MV-4-11 (cell line): ENCODE measurements around the gene BBOX1.
"Not testable (repeated sequence)": the region's sequence is repeated elsewhere in the genome, so short reads cannot be mapped to it uniquely, and the experiment has no call there.

Experiments
- DNase-seq: peaks from one replicate; lab custom pipeline; 2025; lab: John Stamatoyannopoulos, UW

The BBOX1 gene, protein sequence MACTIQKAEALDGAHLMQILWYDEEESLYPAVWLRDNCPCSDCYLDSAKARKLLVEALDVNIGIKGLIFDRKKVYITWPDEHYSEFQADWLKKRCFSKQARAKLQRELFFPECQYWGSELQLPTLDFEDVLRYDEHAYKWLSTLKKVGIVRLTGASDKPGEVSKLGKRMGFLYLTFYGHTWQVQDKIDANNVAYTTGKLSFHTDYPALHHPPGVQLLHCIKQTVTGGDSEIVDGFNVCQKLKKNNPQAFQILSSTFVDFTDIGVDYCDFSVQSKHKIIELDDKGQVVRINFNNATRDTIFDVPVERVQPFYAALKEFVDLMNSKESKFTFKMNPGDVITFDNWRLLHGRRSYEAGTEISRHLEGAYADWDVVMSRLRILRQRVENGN

DNA sequence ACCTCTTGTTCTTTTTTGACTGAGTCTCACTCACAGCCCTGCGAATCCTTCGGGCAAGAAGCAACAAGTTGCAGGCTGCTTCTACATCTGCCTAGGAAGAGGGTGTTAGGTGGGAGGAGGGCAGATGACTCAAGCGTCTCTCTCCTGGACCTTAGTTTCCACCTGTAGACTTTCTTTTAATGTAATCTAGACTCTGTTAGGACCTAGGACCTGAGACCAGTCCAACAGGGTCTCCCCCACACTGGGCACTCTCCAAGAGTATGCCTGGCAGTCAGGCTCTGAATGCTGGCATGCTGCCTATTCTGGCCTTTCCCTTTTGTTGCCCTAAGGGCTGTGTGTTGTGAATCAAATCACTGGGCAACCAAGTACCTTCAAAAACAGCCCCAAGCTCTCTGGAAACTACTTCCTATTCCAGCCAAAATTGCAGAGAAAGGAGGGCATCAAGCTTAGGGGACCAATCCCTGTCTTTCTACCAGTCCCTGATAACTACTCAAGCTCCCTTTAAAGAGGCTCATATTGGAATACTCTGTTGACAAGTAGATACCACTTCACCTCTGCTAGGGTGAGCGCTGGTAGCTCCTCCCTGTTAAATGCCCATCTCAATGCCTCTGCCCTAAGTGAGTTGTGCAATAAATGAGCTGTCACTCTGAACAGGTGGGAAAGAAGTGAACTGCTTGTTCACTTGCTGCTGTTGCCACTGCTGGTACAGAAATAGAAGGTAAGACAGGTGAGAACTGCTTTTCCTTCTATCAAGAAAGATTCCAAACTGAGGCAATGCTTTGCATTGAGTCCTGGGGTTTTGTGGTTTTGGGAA lies at the start of gene BBOX1:
Gene BBOX1 (plus strand): TSS at position 514 of the 814 bp plus-strand sequence. CDS start 14,616 bp downstream, outside the sequence.
- DNase-seq: no peak

DNA sequence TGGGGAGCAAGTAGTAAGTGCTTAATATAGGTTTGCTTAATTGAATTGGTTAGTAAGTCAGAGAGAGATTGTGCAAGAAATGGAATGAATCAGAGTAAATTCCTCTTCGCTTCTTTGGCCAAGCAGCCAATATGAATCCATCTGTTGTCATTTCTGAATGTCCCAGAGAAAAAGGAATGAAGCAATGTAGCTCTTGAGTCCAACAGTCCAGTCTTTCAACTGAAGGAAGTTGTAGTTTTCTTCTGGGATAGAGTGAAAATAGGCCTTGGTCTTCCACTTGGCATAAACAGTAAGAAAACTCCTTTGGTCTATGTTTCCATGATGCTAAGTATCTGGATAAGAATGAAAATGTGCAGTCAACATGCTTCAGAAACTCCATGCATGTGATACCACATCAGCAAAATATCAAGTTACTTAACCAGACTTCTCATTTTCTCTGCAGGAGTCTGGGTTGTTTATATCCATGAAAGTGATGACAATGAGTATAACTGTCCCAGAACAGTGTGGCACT lies 48.5 kb upstream of the BBOX1 start:
- no peak for DNase-seq

DNA sequence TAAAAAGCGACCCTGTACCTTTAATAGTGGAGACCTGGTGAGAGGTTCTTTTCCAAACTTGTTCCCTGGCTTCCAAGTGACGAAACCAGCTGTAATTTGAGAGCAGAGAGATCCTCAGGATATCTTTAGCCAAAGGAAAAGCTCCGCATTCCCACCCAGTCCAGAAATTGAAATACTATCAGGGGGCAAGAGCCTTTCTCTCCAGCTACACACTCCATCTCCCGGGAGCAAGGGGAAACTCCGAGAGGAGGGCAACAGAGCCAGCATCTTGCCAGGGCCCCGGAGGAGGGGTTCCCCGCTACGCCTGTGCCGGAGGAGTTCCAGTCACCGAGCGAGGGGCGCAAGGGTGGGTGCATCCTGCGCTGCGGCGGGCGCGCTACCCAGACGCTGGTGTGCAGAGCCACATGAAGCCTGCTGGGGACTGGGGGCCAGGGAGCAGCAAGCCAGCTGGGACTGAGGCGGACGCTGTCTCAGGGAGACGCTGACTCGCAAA lies 46.6 kb upstream of the BBOX1 start, which contains the start of gene FIBIN:
Gene FIBIN (plus strand): TSS at position 148 of the 493 bp plus-strand sequence. CDS start 415 bp downstream, outside the sequence.
- no peak for DNase-seq

DNA sequence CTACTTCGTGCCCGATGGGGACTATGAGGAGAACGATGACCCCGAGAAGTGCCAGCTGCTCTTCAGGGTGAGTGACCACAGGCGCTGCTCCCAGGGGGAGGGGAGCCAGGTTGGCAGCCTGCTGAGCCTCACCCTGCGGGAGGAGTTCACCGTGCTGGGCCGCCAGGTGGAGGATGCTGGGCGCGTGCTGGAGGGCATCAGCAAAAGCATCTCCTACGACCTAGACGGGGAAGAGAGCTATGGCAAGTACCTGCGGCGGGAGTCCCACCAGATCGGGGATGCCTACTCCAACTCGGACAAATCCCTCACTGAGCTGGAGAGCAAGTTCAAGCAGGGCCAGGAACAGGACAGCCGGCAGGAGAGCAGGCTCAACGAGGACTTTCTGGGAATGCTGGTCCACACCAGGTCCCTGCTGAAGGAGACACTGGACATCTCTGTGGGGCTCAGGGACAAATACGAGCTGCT lies 46.0 kb upstream of the BBOX1 start:
- no peak for DNase-seq

DNA sequence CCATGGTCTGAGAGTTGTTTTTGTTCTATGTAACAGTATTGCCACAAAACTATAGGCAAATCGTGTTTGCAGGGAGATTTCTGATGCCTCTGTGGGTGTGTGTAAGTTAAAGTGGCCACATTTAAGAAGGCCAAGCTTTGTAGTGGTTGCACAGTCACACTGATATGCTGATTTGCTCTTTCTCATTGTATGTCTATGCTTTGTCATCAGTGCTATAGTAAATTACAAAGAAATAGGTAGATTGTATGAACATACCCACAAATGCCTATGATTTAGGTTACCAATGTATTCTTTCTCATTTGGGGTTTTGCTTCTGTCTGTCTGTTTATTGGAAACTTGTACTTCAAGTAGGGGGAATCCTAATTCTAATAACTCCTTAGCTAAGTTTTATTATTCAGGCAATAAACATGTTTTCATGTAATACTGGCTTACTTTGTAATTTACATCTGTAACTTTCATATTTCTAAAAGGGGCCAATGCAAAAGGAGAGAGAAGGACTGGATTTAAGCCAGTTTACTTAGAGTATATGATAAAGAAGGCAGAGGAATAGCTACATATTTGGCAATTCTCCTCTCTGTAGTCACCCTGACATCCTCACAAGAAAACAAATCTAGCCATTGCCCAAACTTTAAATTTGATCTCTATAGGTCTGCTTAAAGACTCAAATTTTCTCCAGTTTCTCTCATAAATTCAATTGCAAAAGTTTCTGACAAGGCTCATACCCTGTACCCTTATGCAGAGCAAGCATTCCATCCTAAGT lies 44.7 kb upstream of the BBOX1 start:
- DNase-seq: no peak

DNA sequence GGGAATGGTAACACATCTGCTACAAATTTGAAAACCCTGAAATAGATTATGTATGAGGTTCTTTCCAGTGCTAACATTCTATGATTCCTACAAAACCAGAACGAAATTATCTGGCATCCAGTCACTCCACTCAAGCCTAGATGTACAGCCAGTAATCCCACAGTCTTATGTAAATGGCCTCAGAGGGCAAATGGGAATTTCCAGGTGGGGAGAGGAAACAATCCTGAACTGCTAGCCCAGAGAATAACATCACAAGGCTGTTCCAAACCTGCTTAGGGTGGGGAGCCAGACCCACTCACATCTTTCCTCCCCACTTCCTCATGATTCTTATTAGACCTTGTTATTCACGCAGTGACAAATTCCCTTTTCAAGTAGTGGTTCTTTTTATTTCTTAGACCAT lies 43.2 kb upstream of the BBOX1 start:
- no peak for DNase-seq

DNA sequence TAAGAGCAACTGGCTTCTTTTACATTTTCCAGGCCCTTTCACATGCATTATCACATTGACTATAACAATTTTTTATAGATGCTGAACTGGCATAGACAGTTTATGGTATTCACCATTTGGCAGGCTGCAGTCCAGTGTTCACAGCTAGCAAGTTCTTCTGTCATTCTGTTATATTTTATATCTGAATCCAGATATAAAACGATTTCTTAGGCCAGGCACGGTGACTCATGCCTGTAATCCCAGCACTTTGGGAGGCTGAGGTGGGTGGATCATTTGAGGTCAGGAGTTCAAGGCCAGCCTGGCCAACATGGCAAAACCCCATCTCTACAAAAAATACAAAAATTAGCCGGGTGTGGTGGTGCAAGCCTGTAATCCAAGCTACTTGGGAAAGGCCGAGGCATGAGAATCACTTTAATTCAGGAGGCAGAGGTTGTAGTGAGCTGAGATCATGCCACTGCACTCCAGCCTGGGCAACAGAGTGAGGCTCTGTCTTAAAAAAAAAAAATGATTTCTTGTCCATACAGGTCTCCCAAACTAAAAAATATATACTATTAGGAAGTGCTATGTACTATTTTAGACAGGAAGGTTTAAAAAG lies 39.4 kb upstream of the BBOX1 start:
- not testable (repeated sequence) for DNase-seq

DNA sequence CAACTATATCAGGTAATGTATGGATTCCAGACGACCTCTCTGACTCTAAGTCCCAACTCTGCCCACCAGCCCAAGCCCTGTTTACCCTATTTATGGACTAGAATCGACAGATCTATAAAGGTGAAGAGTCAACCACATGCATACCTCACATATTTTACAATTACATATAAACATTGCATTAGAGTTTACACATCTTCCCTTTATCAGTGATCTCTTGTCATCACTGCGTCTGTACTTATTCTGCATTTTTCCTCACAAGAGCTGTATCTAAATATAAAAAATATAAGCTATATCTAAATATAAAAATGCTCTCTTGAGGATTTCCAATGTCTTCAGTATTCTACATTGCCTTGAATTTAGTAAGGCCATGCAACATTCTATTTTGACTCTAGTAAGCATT lies 38.2 kb upstream of the BBOX1 start:
- DNase-seq: no peak

DNA sequence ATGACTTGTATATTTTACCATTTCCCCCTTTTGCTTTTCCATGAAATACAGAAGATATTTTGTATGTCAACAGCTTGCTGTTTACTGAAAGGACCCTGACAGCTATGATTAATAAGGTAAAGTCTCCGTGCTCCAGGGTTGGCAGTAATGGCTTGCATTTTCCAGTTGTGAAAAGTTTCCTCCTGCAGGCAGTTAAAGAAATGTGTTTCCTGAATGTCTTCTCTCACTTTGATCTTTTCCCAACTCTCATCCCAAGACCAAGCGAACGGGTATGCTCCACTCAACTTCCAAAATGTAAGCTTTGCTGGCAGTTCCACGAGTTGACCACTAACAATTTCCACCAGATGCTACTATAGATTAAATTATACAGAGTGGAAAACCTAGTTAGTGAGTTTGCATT lies 37.8 kb upstream of the BBOX1 start:
- DNase-seq: no peak

DNA sequence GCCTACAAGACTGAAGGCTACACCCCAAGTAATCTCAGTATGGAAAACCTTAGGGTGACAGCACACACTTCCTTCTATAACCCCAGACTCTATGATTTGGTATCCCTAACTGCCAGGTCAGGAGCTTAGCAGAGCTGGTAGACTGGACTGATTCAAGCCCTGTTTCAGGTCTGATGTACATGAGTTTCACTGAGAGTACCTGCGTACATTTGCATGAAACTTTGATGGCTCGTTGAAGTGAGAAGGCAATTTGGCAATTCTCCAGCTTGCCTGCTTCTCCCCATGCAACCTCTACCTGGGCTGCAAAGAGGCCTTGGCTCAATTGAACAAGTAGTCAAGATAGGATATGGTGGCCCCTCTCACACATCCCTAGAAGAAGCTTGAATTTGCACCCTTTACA lies 36.5 kb upstream of the BBOX1 start:
- no peak for DNase-seq

DNA sequence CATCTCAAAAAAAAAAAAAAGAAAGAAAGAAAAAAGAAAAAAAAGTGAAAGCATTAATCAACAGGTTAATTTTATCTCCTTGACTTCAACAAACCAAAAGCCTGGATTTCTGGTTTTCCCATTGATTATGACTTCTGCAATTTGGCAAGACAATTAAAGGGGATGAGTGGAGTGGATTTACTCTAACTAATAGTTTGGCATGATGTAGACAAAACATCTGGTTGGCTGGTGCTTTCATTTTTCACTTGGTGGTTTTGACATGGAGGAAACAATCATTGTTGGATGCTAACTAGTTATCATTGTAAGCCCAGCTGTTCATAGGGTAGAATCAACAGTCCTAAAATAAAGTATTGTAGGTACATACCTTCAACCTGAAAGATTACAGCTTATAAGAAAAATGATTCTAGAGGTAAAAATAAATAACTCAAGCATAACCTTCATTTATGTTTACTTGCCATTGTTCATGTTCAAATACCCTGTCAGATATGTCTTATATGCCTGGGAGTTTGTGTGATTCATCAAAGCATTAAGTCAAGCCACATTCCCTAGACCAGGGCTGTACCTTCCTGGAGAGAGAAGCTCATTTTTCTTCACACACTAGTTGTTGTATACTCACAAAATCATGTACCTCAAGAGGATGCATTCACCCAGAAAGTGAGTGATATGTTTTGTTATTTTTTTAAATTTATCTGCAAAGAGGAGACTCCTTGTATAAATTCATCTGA lies 31.6 kb upstream of the BBOX1 start:
- DNase-seq: no peak

DNA sequence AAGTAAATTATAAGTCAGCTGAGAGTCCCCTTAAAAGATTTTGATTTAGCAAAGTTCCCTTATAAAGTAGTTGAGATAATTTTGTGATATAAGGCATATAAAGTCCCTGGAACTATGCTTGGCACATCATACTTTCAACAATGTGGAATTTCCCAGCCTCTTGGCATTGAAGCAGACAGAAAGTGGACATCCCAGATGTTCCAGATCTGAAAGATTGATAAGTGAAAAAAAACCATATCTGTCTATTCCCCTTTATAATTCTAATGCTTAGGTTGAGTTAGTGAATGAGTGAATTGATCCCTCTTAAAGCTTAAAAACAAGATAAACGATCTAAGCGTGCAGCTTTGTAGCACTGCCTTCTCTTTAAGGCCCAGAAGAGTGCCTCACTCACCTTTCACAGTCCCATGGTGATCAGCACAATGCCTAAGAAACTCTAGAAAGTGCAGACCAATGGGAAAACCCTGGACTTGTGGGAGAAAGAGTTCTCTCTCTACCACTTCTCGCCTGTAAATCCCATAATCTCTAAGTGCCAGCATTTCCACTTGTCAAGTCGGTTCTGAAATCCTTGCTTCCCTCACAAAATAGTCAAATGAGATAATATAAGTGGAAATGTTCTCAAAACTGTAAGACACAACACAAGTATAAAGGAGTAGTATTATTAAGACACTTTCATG lies 28.9 kb upstream of the BBOX1 start:
- no peak for DNase-seq

DNA sequence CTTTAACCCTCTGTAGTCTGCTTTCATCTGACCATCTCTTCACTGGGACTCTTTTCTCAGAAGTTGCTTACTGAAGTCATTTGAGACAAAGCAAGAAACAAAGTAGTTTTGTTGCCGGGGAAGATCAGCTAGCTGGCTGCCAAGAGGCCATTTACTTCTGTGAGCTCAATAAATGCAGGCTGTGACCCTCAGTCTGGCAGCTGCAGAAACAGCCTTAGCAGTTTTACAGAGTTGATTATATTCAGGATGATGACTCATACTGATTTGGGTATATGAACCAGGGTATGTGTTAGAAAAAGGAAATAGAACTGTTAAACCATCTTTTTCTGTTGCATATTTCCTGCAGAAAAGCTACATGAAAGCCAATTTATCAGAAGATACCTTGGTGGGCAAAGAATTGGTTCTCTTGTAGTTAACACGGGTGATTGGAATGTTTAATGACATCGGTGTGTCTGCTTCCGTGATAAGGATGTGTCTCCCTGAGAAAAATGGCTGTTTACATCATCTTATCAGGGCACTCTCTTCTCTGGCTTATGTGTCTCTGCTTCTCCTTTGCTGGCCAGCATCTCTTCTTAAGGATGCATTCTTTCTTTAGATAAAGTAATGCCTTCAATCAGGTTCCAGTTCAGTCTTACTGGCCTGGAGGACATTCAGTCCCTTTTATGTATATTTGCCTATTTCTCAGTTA lies 28.2 kb upstream of the BBOX1 start:
- peak; percentile 48 for DNase-seq

DNA sequence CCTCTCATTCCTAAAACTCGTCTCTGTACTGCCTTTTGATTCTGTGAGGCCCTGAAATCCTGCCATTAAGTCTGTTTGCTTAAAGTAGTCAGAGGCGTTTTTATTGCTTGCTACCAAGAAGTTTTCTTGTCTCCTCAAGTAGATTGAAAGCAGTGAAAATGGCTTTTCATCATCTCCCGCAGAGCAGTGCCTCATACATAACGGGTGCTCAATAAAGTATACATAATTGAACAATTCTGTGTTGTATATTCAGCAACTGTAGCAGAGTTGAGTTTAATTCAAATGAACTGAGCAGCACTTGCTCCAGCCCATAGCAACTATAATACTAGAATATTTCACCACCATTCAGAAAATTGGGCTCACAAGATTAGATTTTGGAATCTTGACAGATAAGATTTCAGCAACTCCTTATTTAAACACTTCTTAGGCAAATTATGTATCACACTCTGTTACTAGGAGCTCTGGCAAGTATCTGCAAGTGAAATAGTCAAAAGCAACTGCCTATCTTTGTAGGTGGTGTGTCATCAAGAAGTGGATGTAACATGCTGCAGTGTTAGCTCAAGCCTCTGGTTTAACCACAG lies 26.7 kb upstream of the BBOX1 start:
- DNase-seq: no peak

DNA sequence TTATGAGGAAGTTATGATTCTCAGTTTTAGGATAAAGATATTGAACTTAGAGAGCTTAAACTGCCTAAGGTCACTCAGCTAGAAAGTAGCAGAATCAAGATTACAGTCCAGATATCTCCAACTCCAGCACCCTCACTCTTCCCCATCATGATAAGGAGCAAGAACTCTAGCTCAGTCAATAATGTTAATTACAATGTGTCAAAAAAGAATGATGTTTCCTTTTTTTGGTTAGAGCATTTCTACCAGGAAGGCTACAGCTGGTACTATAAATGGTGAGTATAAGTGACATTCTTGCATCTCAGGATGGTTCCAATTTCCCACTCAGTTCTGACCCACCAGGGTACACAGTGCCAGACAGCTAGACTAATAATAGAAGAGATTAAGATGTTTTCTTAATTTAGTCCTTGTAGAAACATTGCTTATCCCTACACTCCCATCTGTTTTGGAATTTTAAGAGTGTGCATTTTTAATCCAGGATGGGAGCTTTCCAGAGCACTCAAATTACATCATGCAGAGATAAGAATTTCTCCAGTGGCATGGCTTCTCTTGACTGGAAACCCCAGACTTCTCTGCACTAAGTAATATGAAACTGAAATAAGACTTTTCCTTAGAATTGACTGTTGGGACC lies 21.6 kb upstream of the BBOX1 start:
- no peak for DNase-seq

DNA sequence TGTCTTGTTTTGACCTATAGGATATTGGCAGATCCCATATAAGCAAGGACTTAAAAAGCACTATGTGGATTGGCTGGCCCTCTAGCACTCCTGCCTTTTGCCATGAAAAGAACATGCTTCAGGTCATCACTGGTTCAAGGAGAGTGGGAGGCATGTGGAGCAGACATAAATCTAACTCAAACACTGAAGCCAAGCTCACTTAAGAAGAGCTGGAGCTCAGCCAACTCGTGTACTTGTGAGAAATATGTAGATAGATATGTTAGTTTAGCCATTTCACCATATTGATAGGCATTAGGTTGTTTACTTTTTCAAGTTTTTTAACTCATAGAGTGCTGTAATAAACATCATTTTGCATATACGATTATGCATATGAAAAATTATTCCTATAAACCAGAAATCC lies 19.9 kb upstream of the BBOX1 start:
- no peak for DNase-seq

DNA sequence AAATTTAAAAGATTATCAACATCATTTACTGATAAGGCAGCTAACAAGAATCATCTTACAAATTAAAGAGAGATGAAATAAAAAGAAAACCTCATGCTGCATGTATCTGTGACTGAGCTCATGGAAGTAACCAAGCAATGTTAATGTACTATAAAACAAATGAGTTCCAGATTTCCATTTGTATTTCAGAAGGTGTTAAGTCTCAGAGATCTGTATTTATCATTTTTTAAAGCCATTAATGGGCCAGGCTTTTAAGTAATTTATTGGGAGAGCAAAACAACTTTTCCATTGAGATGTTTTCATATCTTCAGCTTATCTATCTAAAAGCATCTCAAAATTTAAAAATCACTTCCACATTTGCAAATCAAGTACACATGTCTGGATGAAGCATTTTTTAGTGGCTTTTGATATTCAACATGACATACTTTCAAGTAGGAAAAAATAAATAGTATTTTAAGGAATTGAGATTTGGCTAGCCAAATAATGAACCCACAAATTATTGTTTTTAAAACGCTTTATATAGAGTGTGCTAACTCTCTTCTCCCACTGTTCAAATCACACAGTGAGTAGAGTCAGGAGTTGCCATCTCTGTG lies 17.9 kb upstream of the BBOX1 start:
- DNase-seq: no peak

DNA sequence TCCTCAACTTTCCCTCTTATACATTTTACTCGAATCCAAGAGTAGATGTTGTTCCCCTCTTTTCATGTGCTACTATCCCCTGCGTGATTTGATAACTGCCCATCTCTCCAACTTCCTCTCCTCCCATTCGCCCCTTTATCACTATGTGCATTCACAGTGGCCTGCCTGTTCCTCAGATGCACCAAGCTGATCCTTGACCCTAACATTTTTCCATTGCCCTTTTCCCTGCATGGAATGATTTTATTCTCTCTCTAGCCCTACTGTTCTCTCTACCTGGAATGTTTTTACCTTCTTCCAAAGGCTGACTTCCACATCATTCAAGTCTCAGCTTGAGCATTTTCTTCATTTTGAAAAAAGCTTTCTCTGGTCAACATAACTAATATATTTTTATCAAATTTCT lies 15.8 kb upstream of the BBOX1 start:
- DNase-seq: no peak
